ENCODE data around the gene BRPF3. TPM values are rescaled to one million over a fixed set of nuclear protein-coding genes. Genes with fewer than 3 reads are reported as not detected.

The BRPF3 gene
- total RNA-seq, 1 experiment from 2014 or later: 30.4 TPM

DNA sequence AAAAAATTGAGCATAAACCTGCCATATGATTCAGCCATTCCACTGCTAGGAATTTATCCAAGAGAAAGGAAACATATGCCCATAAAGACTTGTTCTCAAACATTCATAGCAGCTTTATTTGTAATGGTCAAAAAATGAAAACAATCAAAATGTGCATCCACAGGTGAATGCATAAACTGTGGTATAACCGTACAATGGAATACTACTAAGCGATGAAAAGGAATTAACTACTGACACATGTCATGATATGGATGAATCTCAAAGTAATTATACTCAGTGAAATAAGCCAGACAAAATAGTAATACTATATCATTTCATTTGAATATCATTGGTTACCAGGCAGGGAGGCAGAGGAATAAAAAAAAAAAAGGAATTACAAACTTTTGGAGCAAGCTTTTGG lies 25.8 kb upstream of the BRPF3 start:
- Mint-ChIP-seq H3K9me3 (peaks cover 4% of the 10 kb centered on the region; the same call in 1 of the 2 replicates), H3K27ac (no peak overlapping the region), H3K4me3 (no peak overlapping the region), H3K27me3 (ENCODE audit: low read depth) (peaks cover 2% of the 10 kb centered on the region; the same call in 1 of the 2 replicates), H3K36me3 (no peaks in the 10 kb centered on the region), H3K4me1 (no peaks in the 10 kb centered on the region)
- DNase-seq (ENCODE audit: low spot score) (no peak), ATAC-seq (no peak)
- ChIA-PET CTCF (interaction anchor here (2.0 kb wide), 1 partner anchor 32 kb away, joined by 4 read pairs; no protein-coding TSS in a partner anchor), POLR2A (no interaction called here)
- TF ChIP-seq ZNF317 (CRISPR knock-in tag; IDR thresholded peaks at IDR 0.05; ENCODE audit: borderline replicate concordance, low read depth) (no peak), NR1H2 (CRISPR knock-in tag; IDR thresholded peaks at IDR 0.05) (no peak), MAX (CRISPR knock-in tag; IDR thresholded peaks at IDR 0.05) (no peak), NFYB (CRISPR knock-in tag; conservative IDR thresholded peaks at IDR 0.05; ENCODE audit: low read depth) (no peak), GABPB1 (CRISPR knock-in tag; IDR thresholded peaks at IDR 0.05) (no peak)
- TF ChIP-seq, protein P1, sequence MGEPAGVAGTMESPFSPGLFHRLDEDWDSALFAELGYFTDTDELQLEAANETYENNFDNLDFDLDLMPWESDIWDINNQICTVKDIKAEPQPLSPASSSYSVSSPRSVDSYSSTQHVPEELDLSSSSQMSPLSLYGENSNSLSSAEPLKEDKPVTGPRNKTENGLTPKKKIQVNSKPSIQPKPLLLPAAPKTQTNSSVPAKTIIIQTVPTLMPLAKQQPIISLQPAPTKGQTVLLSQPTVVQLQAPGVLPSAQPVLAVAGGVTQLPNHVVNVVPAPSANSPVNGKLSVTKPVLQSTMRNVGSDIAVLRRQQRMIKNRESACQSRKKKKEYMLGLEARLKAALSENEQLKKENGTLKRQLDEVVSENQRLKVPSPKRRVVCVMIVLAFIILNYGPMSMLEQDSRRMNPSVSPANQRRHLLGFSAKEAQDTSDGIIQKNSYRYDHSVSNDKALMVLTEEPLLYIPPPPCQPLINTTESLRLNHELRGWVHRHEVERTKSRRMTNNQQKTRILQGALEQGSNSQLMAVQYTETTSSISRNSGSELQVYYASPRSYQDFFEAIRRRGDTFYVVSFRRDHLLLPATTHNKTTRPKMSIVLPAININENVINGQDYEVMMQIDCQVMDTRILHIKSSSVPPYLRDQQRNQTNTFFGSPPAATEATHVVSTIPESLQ (CRISPR knock-in tag; IDR thresholded peaks at IDR 0.05): no peak

- ChIA-PET CTCF (interaction anchor here (1.0 to 2.0 kb wide), 2 partner anchors 33 to 131 kb away, joined by 3 to 4 read pairs; no protein-coding TSS in a partner anchor), POLR2A (no interaction called here)
- peaks cover 2% of the 10 kb centered on the region; the same call in 1 of the 2 replicates for H3K27me3 Mint-ChIP-seq (ENCODE audit: low read depth)
- no peak for ATAC-seq
- no peaks in the 10 kb centered on the region for H3K36me3 Mint-ChIP-seq
- TF ChIP-seq ZBTB21 (CRISPR knock-in tag; IDR thresholded peaks at IDR 0.05; ENCODE audit: borderline replicate concordance) (no peak), KAT7 (CRISPR knock-in tag; IDR thresholded peaks at IDR 0.05; ENCODE audit: borderline replicate concordance) (no peak), E2F4 (CRISPR knock-in tag; IDR thresholded peaks at IDR 0.05; ENCODE audit: borderline replicate concordance, low read depth) (no peak), JAZF1 (CRISPR knock-in tag; IDR thresholded peaks at IDR 0.05) (no peak), TP53 (CRISPR knock-in tag; IDR thresholded peaks at IDR 0.05) (no peak), ATF1 (CRISPR knock-in tag; IDR thresholded peaks at IDR 0.05) (no peak), NR1H2 (CRISPR knock-in tag; IDR thresholded peaks at IDR 0.05) (no peak), RELA (CRISPR knock-in tag; IDR thresholded peaks at IDR 0.05; ENCODE audit: borderline replicate concordance) (no peak), ATF2 (CRISPR knock-in tag; IDR thresholded peaks at IDR 0.05; ENCODE audit: borderline replicate concordance, low read depth) (no peak), NR2C2 (CRISPR knock-in tag; IDR thresholded peaks at IDR 0.05) (no peak), MAX (CRISPR knock-in tag; IDR thresholded peaks at IDR 0.05) (no peak), USF1 (CRISPR knock-in tag; IDR thresholded peaks at IDR 0.05) (no peak), MYBL2 (CRISPR knock-in tag; IDR thresholded peaks at IDR 0.05) (no peak), ZNF219 (CRISPR knock-in tag; IDR thresholded peaks at IDR 0.05; ENCODE audit: borderline replicate concordance) (no peak), GTF2I (CRISPR knock-in tag; conservative IDR thresholded peaks at IDR 0.05) (no peak), CBFB (CRISPR knock-in tag; IDR thresholded peaks at IDR 0.05; ENCODE audit: low read depth) (no peak)
- TF ChIP-seq, protein P2, sequence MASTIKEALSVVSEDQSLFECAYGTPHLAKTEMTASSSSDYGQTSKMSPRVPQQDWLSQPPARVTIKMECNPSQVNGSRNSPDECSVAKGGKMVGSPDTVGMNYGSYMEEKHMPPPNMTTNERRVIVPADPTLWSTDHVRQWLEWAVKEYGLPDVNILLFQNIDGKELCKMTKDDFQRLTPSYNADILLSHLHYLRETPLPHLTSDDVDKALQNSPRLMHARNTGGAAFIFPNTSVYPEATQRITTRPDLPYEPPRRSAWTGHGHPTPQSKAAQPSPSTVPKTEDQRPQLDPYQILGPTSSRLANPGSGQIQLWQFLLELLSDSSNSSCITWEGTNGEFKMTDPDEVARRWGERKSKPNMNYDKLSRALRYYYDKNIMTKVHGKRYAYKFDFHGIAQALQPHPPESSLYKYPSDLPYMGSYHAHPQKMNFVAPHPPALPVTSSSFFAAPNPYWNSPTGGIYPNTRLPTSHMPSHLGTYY (CRISPR knock-in tag; IDR thresholded peaks at IDR 0.05): no peak
- no peaks in the 10 kb centered on the region for H3K4me1 Mint-ChIP-seq
- H3K27ac Mint-ChIP-seq: no peak overlapping the region
- DNase-seq (ENCODE audit: low spot score): no peak
- peaks cover 4% of the 10 kb centered on the region; the same call in 1 of the 2 replicates for H3K9me3 Mint-ChIP-seq
- no peak overlapping the region for H3K4me3 Mint-ChIP-seq
These were observed 25.0 kb upstream of the BRPF3 start for GRCh38 chr6:36171573-36171972.

All from WTC11 (cell line).